ENCODE measurements around the gene FOXB1. TPM values are rescaled to one million over a fixed set of nuclear protein-coding genes. Genes with fewer than 3 reads are reported as not detected.

FOXB1 gene
- total RNA-seq: not detected
- polyA plus RNA-seq: not detected
- long read RNA-seq, donor 1: 0 reads
- long read RNA-seq, donor 2: 0 reads
- long read RNA-seq, donor 3: 0 reads

- Histone ChIP-seq H3K36me3 (peaks cover 0 to 5% (median 0%) of the 10 kb centered on the region in 9 donors), H3K27me3 (peaks cover 31 to 100% (median 100%) of the 10 kb centered on the region in 7 donors), H3K4me1 (peaks cover 13 to 47% (median 32%) of the 10 kb centered on the region in 9 donors), H3K9me3 (no peaks in the 10 kb centered on the region), H3K4me3 (peak within 1 kb of the TSS in 9 of 10 donors; percentile 7 to 59 (median 50)), H3K27ac (no peak within 1 kb of the TSS)
- DNase-seq (no peak), ATAC-seq (no peak)
- 1 to 2% methylated on average over 81 to 84 of the region's 84 CpGs for WGBS, 2 donors
- TF ChIP-seq, protein P1, sequence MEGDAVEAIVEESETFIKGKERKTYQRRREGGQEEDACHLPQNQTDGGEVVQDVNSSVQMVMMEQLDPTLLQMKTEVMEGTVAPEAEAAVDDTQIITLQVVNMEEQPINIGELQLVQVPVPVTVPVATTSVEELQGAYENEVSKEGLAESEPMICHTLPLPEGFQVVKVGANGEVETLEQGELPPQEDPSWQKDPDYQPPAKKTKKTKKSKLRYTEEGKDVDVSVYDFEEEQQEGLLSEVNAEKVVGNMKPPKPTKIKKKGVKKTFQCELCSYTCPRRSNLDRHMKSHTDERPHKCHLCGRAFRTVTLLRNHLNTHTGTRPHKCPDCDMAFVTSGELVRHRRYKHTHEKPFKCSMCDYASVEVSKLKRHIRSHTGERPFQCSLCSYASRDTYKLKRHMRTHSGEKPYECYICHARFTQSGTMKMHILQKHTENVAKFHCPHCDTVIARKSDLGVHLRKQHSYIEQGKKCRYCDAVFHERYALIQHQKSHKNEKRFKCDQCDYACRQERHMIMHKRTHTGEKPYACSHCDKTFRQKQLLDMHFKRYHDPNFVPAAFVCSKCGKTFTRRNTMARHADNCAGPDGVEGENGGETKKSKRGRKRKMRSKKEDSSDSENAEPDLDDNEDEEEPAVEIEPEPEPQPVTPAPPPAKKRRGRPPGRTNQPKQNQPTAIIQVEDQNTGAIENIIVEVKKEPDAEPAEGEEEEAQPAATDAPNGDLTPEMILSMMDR (IDR thresholded peaks at IDR 0.05): peak in 1 of 9 donors; percentile 8
- intact Hi-C loops (cut with DNase I): no loop called here
Observed at GRCh38 chr15:60004009-60004845, at the start of gene FOXB1. FOXB1 (plus strand) TSS chr15:60004311; CDS start chr15:60004964, 653 bp downstream.

DNA sequence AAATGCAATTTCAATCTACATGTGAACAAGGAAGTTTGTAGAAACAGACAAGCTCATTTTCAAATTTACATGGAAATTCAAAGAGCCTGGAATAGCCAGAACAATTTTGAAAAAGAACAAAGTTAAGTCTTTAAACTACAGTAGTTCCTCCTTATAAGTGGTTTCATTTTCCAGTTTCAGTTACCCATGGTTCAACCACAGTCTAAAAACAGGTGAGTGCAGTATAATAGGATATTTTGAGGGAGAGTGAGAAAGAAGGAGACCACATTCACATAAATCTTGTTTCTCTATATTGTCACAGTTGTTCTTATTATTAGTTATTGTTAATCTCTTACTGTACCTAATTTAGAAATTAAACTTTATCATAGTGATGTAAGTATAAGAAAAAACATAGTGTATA lies 45.8 kb upstream of the FOXB1 start:
- H3K9me3 ChIP-seq: peaks cover 0 to 72% (median 27%) of the 10 kb centered on the region in 11 donors
- intact Hi-C loops (cut with DNase I): no loop called here
- no peak overlapping the region for H3K27ac ChIP-seq
- DNase-seq: no peak
- no peak for ATAC-seq
- TF ChIP-seq, protein P1 (IDR thresholded peaks at IDR 0.05): no peak
- H3K27me3 ChIP-seq: peaks cover 0 to 9% (median 0%) of the 10 kb centered on the region in 7 donors
- H3K4me1 ChIP-seq: no peaks in the 10 kb centered on the region
- no peaks in the 10 kb centered on the region for H3K36me3 ChIP-seq
- no peak overlapping the region for H3K4me3 ChIP-seq

- H3K27me3 ChIP-seq: peaks cover 0 to 9% (median 0%) of the 10 kb centered on the region in 7 donors
- peaks cover 0 to 80% (median 32%) of the 10 kb centered on the region in 11 donors for H3K9me3 ChIP-seq
- H3K4me3 ChIP-seq: no peak overlapping the region
- ATAC-seq (no peak), DNase-seq (no peak)
- no peaks in the 10 kb centered on the region for H3K4me1 ChIP-seq
- intact Hi-C loops (cut with DNase I): no loop called here
- no peak overlapping the region for H3K27ac ChIP-seq
- TF ChIP-seq, protein P1 (IDR thresholded peaks at IDR 0.05): no peak
- H3K36me3 ChIP-seq: no peaks in the 10 kb centered on the region
Observed at GRCh38 chr15:59960318-59960717, 43.8 kb upstream of the FOXB1 start.

- TF ChIP-seq, protein P1 (IDR thresholded peaks at IDR 0.05): no peak
- DNase-seq (no peak), ATAC-seq (no peak)
- 88 to 89% methylated on average over 1 of the region's 1 CpG for WGBS, 2 donors
- no peaks in the 10 kb centered on the region for H3K4me1 ChIP-seq
- no peak overlapping the region for H3K27ac ChIP-seq
- H3K27me3 ChIP-seq: peaks cover 0 to 3% (median 0%) of the 10 kb centered on the region in 7 donors
- intact Hi-C loops (cut with DNase I): no loop called here
- H3K9me3 ChIP-seq: peaks cover 0 to 73% (median 28%) of the 10 kb centered on the region in 11 donors
- no peaks in the 10 kb centered on the region for H3K36me3 ChIP-seq
- no peak overlapping the region for H3K4me3 ChIP-seq
Observed at GRCh38 chr15:59963322-59963721, 40.8 kb upstream of the FOXB1 start.

Measured in heart right ventricle (tissue), 16 donors.